IPS DF 6.9 (cell line): ENCODE results near the gene TMEM258.

Source experiments
- DNase-seq: peaks from one replicate; pipeline ENCODE4 v3.0.0-alpha.2; 2013; ENCODE audit warnings: low read depth, low spot score
- H3K27ac ChIP-seq: one replicate; pipeline ENCODE4 v1.5.1; 2013; ENCODE audit warnings: low read length, control low read depth
- H3K27me3 ChIP-seq: 2 replicates; pipeline ENCODE4 v1.6.1; 2013; ENCODE audit warnings: mild to moderate bottlenecking, low read length; ENCODE audit not compliant: control insufficient read depth, insufficient read depth
- H3K36me3 ChIP-seq: 2 replicates; pipeline ENCODE4 v1.6.1; 2013; ENCODE audit warnings: low read length; ENCODE audit not compliant: control insufficient read depth, insufficient read depth
- H3K4me1 ChIP-seq: 2 replicates; pipeline ENCODE4 v1.6.1; 2013; ENCODE audit warnings: low read length; ENCODE audit not compliant: control insufficient read depth, insufficient read depth
- H3K4me3 ChIP-seq: 2 replicates; pipeline ENCODE4 v1.5.1; 2013; ENCODE audit warnings: mild to moderate bottlenecking, low read length
- H3K9me3 ChIP-seq: 2 replicates; pipeline ENCODE4 v1.6.1; 2013; ENCODE audit warnings: low read length, inconsistent platforms; ENCODE audit not compliant: control insufficient read depth, insufficient read depth
- whole genome bisulfite sequencing: extraction: QIAGEN DNeasy Blood & Tissue Kit; methylation state at CpG from one replicate; pipeline ENCODE4 v1.1.7; 2013; ENCODE audit warnings: mixed read lengths, missing lambda C conversion rate; ENCODE audit not compliant: insufficient read length, insufficient coverage; 5-methylcytosine and 5-hydroxymethylcytosine counted together

The TMEM258 gene

DNA sequence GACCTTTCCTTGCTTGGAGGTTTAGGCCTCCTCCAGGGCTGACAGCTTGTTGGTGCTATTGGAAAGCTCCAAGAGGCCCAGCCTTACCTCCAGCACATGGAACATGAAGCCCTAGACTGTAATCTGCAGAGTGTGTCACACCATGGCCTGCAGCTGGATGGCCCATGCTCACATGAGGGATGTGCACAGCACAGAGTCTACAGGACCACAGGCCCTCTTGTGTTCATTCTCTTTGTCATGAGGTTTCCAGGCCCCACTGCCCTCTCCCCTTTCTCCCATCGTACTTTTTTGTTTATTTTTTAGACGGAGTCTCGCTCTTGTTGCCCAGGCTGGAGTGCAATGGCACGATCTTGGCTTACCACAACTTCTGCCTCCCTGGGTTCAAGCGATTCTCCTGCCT lies 14.4 kb upstream of the TMEM258 start:
- H3K4me3 ChIP-seq, result no peak overlapping the region
- no peaks in the 10 kb centered on the region for H3K27me3 ChIP-seq
- WGBS, result no CpG with 5 or more reads among the region's 5 CpGs
- no peak overlapping the region for H3K27ac ChIP-seq
- H3K4me1 ChIP-seq, result no peaks in the 10 kb centered on the region
- H3K9me3 ChIP-seq, result no peaks in the 10 kb centered on the region
- DNase-seq, result no peak
- peaks cover 65% of the 10 kb centered on the region for H3K36me3 ChIP-seq

DNA sequence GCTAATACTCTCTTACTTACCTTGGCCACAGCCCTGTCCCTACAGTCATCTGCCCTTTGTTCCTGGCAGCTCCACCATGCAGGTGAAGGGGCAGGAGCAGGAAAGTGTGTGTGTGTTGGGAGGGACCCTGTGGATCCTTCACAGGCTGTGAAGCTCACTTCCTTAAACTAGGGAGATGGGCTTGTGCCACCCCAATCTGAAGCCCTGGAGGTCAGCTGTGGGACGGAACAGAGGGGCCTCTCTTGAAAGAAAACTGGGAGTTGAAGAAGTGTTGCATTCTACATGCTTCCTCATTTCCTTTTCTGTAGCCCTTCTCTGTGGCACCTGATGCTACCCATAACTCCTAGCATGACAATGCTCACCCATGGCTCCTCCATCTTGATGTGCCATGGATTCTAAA lies 12.7 kb upstream of the TMEM258 start:
- Histone ChIP-seq H3K4me1 (no peaks in the 10 kb centered on the region), H3K4me3 (no peak overlapping the region), H3K9me3 (no peaks in the 10 kb centered on the region), H3K27me3 (no peaks in the 10 kb centered on the region), H3K36me3 (peaks cover 53% of the 10 kb centered on the region), H3K27ac (no peak overlapping the region)
- no peak for DNase-seq
- no CpG with 5 or more reads among the region's 1 CpG for WGBS

DNA sequence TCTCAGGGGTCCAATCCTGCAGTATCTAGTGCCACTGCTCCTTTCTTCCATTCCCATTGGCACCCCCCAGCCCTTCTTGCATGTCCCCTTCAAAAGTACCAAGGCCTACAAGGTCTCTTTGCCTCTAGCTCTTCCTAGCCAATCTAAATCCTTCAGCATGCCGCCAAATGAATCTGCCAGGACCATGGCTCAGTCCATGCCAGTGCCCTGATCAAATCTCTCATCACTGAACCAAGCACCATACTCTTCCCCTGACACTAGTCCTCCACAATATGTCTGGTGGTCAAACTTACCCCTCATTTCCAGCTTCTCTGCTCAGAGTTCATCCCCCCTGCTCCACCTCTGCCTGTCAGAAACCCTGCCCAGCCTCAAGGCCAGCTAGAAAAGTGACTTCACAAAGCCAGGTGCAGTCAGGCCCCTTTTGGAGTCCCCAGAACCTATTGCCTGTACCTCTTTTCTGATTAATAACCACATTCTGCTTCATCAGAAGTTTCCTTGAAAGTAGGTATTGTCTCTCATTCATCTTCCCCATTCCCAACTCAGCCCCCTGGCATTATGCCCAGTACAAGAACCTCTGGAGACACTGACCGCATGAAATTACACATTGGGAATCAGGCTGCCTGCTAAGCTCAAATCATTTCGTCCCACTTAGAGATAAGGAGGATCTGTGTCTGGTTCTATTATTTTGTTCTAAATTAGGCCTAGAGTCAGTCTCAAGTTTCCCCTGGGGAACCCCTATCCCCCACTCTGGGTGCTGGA lies 11.7 kb upstream of the TMEM258 start:
- Histone ChIP-seq H3K27me3 (no peaks in the 10 kb centered on the region), H3K4me3 (no peak overlapping the region), H3K36me3 (peaks cover 47% of the 10 kb centered on the region), H3K9me3 (no peaks in the 10 kb centered on the region), H3K27ac (no peak overlapping the region), H3K4me1 (no peaks in the 10 kb centered on the region)
- no peak for DNase-seq
- WGBS, result no CpG with 5 or more reads among the region's 3 CpGs

DNA sequence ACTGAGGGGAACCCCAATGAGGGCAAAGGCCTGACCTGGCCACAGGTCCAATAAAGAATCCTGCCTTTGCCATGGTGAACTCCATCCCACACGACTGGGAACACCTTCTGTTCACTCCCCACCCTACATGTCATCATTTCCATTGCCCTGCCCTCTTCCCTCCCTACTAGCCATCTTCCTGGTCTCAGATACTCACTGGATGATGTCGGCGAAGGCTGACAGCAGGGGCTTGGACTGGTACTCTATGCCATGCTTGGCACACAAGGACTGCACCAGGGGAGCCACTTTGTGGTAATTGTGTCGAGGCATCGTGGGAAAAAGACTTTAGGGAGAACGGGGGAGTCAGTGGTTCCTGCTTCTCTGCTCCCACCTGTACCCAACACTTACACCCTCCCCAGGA lies 10.2 kb upstream of the TMEM258 start:
- H3K4me3 ChIP-seq, result no peak overlapping the region
- no peaks in the 10 kb centered on the region for H3K9me3 ChIP-seq
- no peaks in the 10 kb centered on the region for H3K27me3 ChIP-seq
- H3K27ac ChIP-seq, result no peak overlapping the region
- no CpG with 5 or more reads among the region's 6 CpGs for WGBS
- peaks cover 44% of the 10 kb centered on the region for H3K36me3 ChIP-seq
- DNase-seq, result no peak
- H3K4me1 ChIP-seq, result no peaks in the 10 kb centered on the region

DNA sequence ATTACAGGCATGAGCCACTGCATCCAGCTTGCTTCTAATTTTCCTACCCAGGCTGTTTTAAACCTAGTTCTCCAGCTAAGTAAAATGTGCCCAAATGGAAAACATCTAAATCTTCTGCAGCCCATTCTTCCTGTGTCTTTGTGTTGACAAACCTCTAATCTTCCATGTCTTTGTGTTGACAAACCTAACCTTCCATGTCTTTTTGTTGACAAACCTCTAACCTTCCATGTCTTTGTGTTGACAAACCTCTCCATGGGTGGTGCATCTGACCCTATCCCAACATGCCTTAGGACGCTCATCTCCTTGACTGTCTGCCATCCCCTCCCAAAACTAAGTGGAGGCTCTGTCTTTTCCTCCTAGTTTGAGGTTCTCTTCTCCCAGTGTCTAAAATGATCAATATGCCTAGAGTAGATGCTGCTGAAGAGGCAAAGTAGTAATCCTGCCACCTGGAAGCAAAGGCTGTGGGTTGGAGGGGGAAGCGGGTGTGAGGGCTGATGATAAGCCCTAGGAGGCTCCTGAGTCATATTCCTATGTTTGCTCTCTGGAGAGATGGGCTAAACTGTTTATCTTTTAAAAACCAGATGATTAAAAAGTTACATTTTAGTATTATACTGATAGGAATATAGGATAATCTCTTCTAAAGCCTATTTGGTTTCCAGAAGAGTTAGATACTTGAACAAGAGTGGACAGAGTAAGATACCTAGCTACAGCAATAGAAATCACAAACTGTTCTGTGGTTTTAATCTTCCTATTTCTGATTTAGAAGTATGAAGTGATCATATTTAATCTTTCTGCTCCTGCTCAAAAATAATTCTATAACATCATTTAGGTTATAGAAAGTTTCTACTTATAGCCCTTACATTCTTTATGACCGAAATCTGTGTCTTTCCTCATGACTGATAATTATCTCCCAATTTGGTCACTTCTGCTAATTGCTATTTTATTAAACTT lies 8.2 kb upstream of the TMEM258 start:
- Histone ChIP-seq H3K27ac (no peak overlapping the region), H3K9me3 (no peaks in the 10 kb centered on the region), H3K27me3 (no peaks in the 10 kb centered on the region), H3K4me3 (no peak overlapping the region), H3K36me3 (peaks cover 39% of the 10 kb centered on the region), H3K4me1 (no peaks in the 10 kb centered on the region)
- DNase-seq, result no peak
- no CpG with 5 or more reads among the region's 3 CpGs for WGBS

DNA sequence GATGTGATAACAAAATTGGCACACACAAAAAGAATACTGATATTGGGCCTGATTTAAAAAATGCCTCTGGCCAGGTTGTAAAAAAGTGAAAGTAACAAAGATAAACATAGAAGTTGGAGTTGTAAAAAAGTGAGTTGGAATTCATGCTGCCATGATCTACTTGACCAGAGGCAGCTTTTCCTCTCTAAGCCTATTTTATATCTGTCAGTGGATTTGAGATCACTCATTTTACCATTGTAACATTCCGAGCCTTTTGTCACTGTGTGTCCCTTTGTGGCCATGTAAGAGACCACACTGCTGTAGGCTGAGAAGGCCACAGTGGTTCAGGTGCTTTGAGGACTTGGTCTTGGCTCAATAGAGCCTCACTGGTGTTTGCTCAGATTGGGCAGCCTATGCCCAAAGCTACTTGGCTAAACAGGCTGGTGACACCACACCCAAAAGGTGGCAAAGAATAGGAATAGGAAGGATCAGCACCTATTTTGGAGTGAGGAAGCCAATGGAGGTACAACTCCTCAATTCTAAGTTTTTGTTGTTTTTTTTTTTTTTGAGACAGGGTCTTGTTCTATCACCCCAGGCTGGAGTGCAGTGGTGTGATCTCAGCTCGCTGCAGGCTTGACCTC lies 7.4 kb upstream of the TMEM258 start:
- H3K27me3 ChIP-seq, result no peaks in the 10 kb centered on the region
- no peak overlapping the region for H3K27ac ChIP-seq
- no CpG with 5 or more reads among the region's 2 CpGs for WGBS
- H3K4me3 ChIP-seq, result no peak overlapping the region
- H3K9me3 ChIP-seq, result no peaks in the 10 kb centered on the region
- peaks cover 37% of the 10 kb centered on the region for H3K36me3 ChIP-seq
- no peak for DNase-seq
- H3K4me1 ChIP-seq, result no peaks in the 10 kb centered on the region

DNA sequence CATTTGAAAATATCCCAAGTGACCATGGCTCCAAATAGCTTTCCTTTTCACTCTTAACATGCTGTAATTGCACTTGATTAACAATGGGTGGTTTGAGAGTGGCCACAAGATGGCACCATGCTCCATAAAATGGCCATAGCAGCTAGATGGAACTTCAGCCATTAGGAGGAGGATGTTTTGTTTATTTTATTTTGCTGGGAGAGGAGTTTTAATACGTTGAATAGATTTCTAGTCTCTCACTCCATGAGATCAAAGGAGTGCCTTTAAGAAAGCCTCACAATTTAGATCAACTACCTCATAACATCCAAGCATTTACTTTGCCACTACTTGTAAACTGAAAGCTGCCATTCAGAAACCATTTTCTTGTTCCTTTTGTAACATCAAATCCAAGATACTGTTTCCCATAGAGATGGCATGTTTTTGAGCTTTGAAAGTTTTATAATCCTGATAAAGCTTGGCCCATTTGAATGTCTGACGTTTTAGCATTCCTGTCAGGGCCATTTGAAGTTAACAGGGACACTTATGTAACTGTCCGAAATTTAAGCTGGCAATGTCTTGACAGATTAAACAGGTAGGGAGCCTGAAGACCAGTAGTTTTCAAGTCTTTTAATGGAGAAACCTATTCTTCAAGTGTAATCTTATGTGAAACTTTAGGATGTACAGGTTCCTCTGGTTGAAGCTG lies 5.0 kb upstream of the TMEM258 start:
- Histone ChIP-seq H3K9me3 (no peaks in the 10 kb centered on the region), H3K36me3 (peaks cover 17% of the 10 kb centered on the region), H3K4me1 (no peaks in the 10 kb centered on the region), H3K4me3 (no peak overlapping the region), H3K27ac (no peak overlapping the region), H3K27me3 (no peaks in the 10 kb centered on the region)
- WGBS, result no CpG with 5 or more reads among the region's 3 CpGs
- no peak for DNase-seq

DNA sequence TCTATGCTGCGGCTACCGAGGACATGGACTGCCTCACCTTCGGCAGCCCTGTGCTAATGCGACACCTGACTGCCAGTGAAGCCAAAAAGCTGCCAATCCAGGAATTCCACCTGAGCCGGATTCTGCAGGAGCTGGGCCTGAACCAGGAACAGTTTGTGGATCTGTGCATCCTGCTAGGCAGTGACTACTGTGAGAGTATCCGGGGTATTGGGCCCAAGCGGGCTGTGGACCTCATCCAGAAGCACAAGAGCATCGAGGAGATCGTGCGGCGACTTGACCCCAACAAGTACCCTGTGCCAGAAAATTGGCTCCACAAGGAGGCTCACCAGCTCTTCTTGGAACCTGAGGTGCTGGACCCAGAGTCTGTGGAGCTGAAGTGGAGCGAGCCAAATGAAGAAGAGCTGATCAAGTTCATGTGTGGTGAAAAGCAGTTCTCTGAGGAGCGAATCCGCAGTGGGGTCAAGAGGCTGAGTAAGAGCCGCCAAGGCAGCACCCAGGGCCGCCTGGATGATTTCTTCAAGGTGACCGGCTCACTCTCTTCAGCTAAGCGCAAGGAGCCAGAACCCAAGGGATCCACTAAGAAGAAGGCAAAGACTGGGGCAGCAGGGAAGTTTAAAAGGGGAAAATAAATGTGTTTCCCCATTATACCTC lies 3.6 kb upstream of the TMEM258 start:
- H3K27ac ChIP-seq, result no peak overlapping the region
- no peaks in the 10 kb centered on the region for H3K9me3 ChIP-seq
- no CpG with 5 or more reads among the region's 18 CpGs for WGBS
- no peaks in the 10 kb centered on the region for H3K27me3 ChIP-seq
- H3K4me1 ChIP-seq, result no peaks in the 10 kb centered on the region
- no peak overlapping the region for H3K4me3 ChIP-seq
- H3K36me3 ChIP-seq, result peaks cover 14% of the 10 kb centered on the region
- no peak for DNase-seq

DNA sequence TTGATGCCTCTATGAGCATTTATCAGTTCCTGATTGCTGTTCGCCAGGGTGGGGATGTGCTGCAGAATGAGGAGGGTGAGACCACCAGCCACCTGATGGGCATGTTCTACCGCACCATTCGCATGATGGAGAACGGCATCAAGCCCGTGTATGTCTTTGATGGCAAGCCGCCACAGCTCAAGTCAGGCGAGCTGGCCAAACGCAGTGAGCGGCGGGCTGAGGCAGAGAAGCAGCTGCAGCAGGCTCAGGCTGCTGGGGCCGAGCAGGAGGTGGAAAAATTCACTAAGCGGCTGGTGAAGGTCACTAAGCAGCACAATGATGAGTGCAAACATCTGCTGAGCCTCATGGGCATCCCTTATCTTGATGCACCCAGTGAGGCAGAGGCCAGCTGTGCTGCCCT lies 3.1 kb upstream of the TMEM258 start:
- no peak overlapping the region for H3K27ac ChIP-seq
- no peak for DNase-seq
- peaks cover 14% of the 10 kb centered on the region for H3K36me3 ChIP-seq
- WGBS, result no CpG with 5 or more reads among the region's 12 CpGs
- no peaks in the 10 kb centered on the region for H3K4me1 ChIP-seq
- no peak overlapping the region for H3K4me3 ChIP-seq
- H3K9me3 ChIP-seq, result no peaks in the 10 kb centered on the region
- no peaks in the 10 kb centered on the region for H3K27me3 ChIP-seq

DNA sequence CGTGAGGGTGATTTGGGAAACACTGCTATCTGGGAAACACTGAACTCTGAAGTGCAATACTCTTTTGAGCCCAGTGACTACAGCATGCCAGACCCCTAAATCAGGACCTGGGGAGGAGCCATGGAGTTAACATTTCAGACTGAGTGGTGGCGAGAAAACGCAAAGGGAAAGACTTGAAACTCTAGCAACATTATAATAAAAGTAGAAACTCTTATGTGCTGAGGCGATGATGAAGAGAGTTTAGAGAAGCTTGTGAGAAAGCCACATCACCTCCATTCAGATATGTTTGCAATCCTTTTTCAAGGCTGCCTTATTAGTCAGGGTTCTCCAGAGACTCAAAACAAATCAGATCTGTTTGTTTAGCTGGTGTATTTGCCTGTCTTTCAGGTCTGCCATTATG lies 2.2 kb upstream of the TMEM258 start:
- no peak overlapping the region for H3K4me3 ChIP-seq
- no peak overlapping the region for H3K27ac ChIP-seq
- no peaks in the 10 kb centered on the region for H3K4me1 ChIP-seq
- H3K9me3 ChIP-seq, result no peaks in the 10 kb centered on the region
- no peaks in the 10 kb centered on the region for H3K27me3 ChIP-seq
- no peak for DNase-seq
- 100% methylated on average over 1 of the region's 4 CpGs for WGBS
- peaks cover 21% of the 10 kb centered on the region for H3K36me3 ChIP-seq
